ENCODE data around the gene KLF6. TPM values are rescaled to one million over a fixed set of nuclear protein-coding genes. Genes with fewer than 3 reads are reported as not detected.

The KLF6 gene
- total and polyA plus RNA-seq, 2 donors (not counting 3 experiments of a cell fraction or from before 2014, with no cell fraction given), result 183 to 307 TPM

- POLR2A ChIA-PET, result interaction anchor here (0.5 kb wide), 1 partner anchor 8 kb away, joined by 3 read pairs; no protein-coding TSS in a partner anchor
- no peaks in the 10 kb centered on the region for H3K27me3 ChIP-seq (ENCODE audit: control insufficient read depth in 2 of 2, insufficient read depth in 2 of 2, low read length in 2 of 2)
- H4K20me1 ChIP-seq (replicated peaks; ENCODE audit: control insufficient read depth, extremely low read depth, insufficient read depth, low read length), result no peaks in the 10 kb centered on the region
- no peak overlapping the region for H2AFZ ChIP-seq (ENCODE audit: low read depth, low read length)
- dilution Hi-C loops (cut with MboI; ENCODE audit: extremely low pct_ligation_motif_present, low sequenced_read_pairs) (no loop called here), intact Hi-C loops (cut with micrococcal nuclease) (no loop called here)
- no TSS peak for BruUV-seq (replicated peaks)
- no peaks in the 10 kb centered on the region for H3K9me3 ChIP-seq (replicated peaks; ENCODE audit: control insufficient read depth, insufficient read depth, low read length)
- FAIRE-seq (no peak), DNase-seq (ENCODE audit: low read depth, low spot score) (no peak)
- H3K4me2 ChIP-seq (ENCODE audit: insufficient read depth, low read length), result no peak overlapping the region
- no peaks in the 10 kb centered on the region for H3K79me2 ChIP-seq (ENCODE audit: control insufficient read depth, insufficient read depth, low read length)
- no peak overlapping the region for H3K9ac ChIP-seq (replicated peaks; ENCODE audit: extremely low read depth, insufficient read depth, low read length)
- H3K9me1 ChIP-seq (replicated peaks; ENCODE audit: control insufficient read depth, extremely low read depth, insufficient read depth, low read length), result no peaks in the 10 kb centered on the region
- CTCF ChIA-PET, result no interaction called here
- no peak overlapping the region for H3K27ac ChIP-seq (ENCODE audit: insufficient read depth, low read depth, low read length)
- no peaks in the 10 kb centered on the region for H3K36me3 ChIP-seq (ENCODE audit: control insufficient read depth in 2 of 2, extremely low read depth in 1 of 2, insufficient read depth in 2 of 2, low read length in 2 of 2)
- no peaks in the 10 kb centered on the region for H3K4me1 ChIP-seq (ENCODE audit: control insufficient read depth, extremely low read depth, insufficient read depth, low read length)
- no peak overlapping the region for H3K4me3 ChIP-seq (replicated peaks in 1 of 3; ENCODE audit: insufficient read depth in 1 of 3, low read depth in 1 of 3, low read length in 3 of 3)
- TF ChIP-seq CTCF (IDR thresholded peaks at IDR 0.05; ENCODE audit: extremely low read depth in 1 of 2, insufficient read depth in 1 of 2, low read depth in 1 of 2, low read length in 2 of 2) (no peak), JUN (IDR thresholded peaks at IDR 0.05; ENCODE audit: borderline replicate concordance, insufficient read depth, insufficient read length, low read depth) (no peak), POLR2AphosphoS5 (IDR thresholded peaks at IDR 0.05; ENCODE audit: insufficient read depth, low read depth, low read length) (no peak), FOS (IDR thresholded peaks at IDR 0.05; ENCODE audit: borderline replicate concordance, insufficient read depth, low read length) (no peak), GATA2 (IDR thresholded peaks at IDR 0.05; ENCODE audit: insufficient read depth, insufficient read length, low read depth, low read length) (no peak), MYC (IDR thresholded peaks at IDR 0.05; ENCODE audit: low read depth, low read length) (no peak), MAX (IDR thresholded peaks at IDR 0.05; ENCODE audit: insufficient read depth, insufficient read length) (no peak), POLR2A (IDR thresholded peaks at IDR 0.05; ENCODE audit: low read depth, low read length) (no peak), EZH2 (IDR thresholded peaks at IDR 0.05; ENCODE audit: borderline replicate concordance, low read depth, low read length, severe bottlenecking) (no peak)
These were observed 15.5 kb downstream of the KLF6 start for GRCh38 chr10:3769556-3769955.

Data from endothelial cell of umbilical vein (primary cell).